GM13977 (cell line): ENCODE results near the gene FILIP1L.

ENCODE experiments used
- DNase-seq: peaks from one replicate; pipeline ENCODE4 v3.0.0; 2012; ENCODE audit warnings: low spot score
- in situ Hi-C: fragments of 300-500 bp; cut with MboI; formaldehyde crosslinking; loops from one replicate; pipeline ENCODE4 v1.12.0; 2022; ENCODE audit warnings: low sequenced_read_pairs, low pct_unique_long_range_greater_than_20kb, mixed read lengths, inconsistent platforms; ENCODE audit not compliant: unreplicated experiment
- TF ChIP-seq, protein P1 (sequence below): IDR thresholded peaks from 2 replicates; pipeline ENCODE4 v1.5.1; 2012; ENCODE audit warnings: mild to moderate bottlenecking, control low read depth; ENCODE audit not compliant: insufficient read depth; ENCODE audit errors: extremely low read depth, missing control alignments

FILIP1L gene

GRCh38 chr3:100018806-100019205 is 95.5 kb downstream of the FILIP1L start:
- TF ChIP-seq, protein P1, sequence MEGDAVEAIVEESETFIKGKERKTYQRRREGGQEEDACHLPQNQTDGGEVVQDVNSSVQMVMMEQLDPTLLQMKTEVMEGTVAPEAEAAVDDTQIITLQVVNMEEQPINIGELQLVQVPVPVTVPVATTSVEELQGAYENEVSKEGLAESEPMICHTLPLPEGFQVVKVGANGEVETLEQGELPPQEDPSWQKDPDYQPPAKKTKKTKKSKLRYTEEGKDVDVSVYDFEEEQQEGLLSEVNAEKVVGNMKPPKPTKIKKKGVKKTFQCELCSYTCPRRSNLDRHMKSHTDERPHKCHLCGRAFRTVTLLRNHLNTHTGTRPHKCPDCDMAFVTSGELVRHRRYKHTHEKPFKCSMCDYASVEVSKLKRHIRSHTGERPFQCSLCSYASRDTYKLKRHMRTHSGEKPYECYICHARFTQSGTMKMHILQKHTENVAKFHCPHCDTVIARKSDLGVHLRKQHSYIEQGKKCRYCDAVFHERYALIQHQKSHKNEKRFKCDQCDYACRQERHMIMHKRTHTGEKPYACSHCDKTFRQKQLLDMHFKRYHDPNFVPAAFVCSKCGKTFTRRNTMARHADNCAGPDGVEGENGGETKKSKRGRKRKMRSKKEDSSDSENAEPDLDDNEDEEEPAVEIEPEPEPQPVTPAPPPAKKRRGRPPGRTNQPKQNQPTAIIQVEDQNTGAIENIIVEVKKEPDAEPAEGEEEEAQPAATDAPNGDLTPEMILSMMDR = no peak
- in situ Hi-C loops = no loop called here
- no peak for DNase-seq

GRCh38 chr3:100010087-100010417 is 104.2 kb downstream of the FILIP1L start:
- in situ Hi-C loops = no loop called here
- no peak for DNase-seq
- TF ChIP-seq, protein P1 = no peak

DNA sequence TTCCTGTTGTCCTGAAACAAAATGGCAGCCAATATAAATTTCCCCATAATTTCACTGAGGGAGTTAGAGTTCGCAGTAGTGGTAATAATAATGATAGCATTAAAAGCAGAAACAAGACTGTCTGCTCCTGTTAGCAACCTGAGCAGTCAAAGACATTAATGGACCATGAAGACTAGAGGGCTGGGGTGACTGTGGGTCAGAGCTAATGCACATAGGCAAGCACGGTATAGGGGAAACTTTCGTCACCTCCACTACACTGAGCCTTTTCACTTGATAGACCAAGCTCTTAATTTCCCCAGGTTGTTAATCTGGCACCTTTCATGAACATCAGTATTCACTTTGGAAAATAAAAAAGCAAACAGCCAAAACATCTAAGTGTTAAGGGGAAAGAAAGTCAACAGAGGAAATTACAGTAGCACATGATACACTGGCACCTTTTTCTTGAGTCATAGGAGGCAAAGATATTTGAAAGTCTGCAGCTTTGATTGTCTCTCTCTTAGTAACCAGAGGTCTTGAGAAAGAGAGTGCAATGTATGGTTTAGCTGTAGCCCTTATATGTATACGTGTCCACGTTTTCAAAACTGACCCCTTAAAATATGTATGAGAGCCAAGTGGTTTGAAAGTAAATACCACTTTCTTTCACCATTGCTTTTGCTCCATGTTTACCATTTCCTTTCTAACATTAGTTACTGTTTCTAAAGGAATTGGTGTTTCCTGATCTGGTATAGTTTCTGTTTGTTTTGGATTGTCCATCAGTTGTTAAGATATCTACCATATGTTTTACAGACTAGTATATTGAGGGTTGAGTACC is 104.8 kb downstream of the FILIP1L start:
- in situ Hi-C loops = no loop called here
- no peak for DNase-seq
- TF ChIP-seq, protein P1 = no peak

DNA sequence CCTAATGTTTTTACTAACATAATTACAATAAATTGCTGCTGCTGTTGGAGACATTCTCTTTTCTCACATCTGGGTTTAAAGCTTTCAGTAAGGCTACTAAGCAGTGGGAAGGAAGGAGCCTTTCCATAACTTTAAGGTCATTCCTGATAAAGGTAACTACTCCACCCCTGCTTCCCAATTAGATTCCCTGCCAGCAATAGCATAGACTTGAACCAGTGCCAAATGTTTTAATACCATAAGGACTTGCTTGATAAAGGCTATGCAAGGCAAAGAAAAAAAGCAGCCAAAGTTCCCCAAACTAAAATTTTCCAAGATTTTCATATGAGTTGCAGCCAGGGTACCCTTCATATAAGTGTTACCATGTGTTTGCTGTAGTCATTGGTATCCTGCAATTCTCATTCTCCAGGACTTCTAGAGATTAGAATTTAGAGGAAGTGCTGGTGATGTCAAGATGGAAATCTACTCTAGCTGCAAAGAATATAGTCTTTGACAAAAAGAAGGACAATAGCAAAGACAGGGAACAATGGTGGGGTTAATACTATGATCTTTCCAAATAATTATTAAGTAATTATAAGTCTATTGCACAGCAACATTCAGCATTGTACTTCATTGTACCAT is 106.1 kb downstream of the FILIP1L start:
- in situ Hi-C loops = no loop called here
- TF ChIP-seq, protein P1 = no peak
- DNase-seq = no peak

DNA sequence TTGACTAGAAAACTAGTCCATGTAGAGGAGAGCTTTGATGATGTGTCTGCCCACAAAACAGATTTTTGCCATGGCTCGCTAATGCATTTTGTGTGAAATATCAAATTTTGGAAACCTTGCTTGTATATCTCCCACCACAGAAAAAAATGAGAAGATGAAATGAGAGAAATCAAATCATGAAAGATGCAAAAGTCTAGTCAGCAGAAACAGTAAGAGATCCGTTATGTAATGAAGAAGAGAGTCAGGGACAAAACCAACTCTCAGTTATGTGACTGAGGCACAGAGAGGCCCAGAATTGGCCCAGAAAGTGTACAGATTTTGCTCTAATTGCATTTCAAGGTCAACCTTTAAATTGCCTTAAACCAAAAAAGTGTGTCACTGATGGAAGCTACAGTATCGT is 107.0 kb downstream of the FILIP1L start:
- no peak for DNase-seq
- in situ Hi-C loops = no loop called here
- TF ChIP-seq, protein P1 = no peak

GRCh38 chr3:100006570-100007271 is 107.6 kb downstream of the FILIP1L start:
- no peak for DNase-seq
- TF ChIP-seq, protein P1 = no peak
- in situ Hi-C loops = no loop called here
